Inflammatory macrophage treated with lipopolysaccharide for 4 hours (primary cell): ENCODE results near the gene BRF1.
A peak's percentile ranks its signal among the peaks of the same experiment; 100 is the strongest.

Experiments
- DNase-seq: peaks from one replicate; pipeline ENCODE4 v3.0.0-alpha.2; 2020

The BRF1 gene

GRCh38 chr14:105168496-105168978, 132.3 kb downstream of the BRF1 start, which contains the start of gene JAG2:
Gene JAG2, minus strand, starts transcription at chr14:105168776. Its CDS starts 356 bp downstream, at chr14:105168420.
- peak; percentile 6 for DNase-seq

GRCh38 chr14:105168093-105168420, 132.7 kb downstream of the BRF1 start:
- no peak for DNase-seq

- no peak for DNase-seq
These were observed 133.3 kb downstream of the BRF1 start for GRCh38 chr14:105167303-105168092.

GRCh38 chr14:105166571-105167302, 134.1 kb downstream of the BRF1 start:
- DNase-seq, result no peak

- DNase-seq, result no peak
These were observed 134.9 kb downstream of the BRF1 start for GRCh38 chr14:105165761-105166485.

GRCh38 chr14:105165134-105165704, 135.6 kb downstream of the BRF1 start:
- DNase-seq, result no peak

GRCh38 chr14:105163040-105163742, 137.6 kb downstream of the BRF1 start:
- no peak for DNase-seq

- no peak for DNase-seq
These were observed 138.2 kb downstream of the BRF1 start for GRCh38 chr14:105162669-105162979.

- no peak for DNase-seq
These were observed 138.7 kb downstream of the BRF1 start for GRCh38 chr14:105161964-105162668.

GRCh38 chr14:105161309-105161708, 139.5 kb downstream of the BRF1 start:
- DNase-seq, result no peak

- DNase-seq, result no peak
These were observed 140.0 kb downstream of the BRF1 start for GRCh38 chr14:105160776-105161175.

- no peak for DNase-seq
These were observed 141.5 kb downstream of the BRF1 start for GRCh38 chr14:105159344-105159743.
